ENCODE results near the gene LGMN. TPM values are rescaled to one million over a fixed set of nuclear protein-coding genes. Genes with fewer than 3 reads are reported as not detected.
"Not testable (repeated sequence)": the region's sequence is repeated elsewhere in the genome, so short reads cannot be mapped to it uniquely, and the experiment has no call there.

The LGMN gene
- polyA plus RNA-seq, 1 of the 3 experiments (the other 2 are of a cell fraction): 76.3 TPM

DNA sequence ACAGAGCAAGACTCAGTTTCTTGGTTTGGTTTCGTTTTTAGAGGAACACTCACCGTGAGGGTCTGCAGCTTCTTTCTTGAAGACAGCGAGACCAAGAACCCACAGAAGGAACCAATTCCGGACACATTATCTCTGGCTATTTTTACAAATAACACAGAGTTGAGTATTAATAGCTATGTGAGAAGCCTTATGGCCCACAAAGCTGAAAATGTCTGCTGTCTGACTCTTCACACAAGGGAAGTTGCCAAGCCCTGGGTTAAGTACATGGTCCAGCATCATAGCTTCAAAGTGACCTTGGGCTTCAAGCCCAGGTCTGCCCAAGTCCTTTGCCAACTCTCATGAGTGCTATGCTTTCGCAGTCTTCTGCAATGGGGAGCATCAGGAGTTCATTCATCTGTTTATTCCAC lies 2.6 kb upstream of the LGMN start:
- Histone ChIP-seq H4K20me1 (ENCODE audit: insufficient read depth) (no peaks in the 10 kb centered on the region), H3K27ac (ENCODE audit: low read depth in 2 of 2, low read length in 1 of 2) (no peak overlapping the region), H3K79me2 (ENCODE audit: insufficient read depth) (peaks cover 19% of the 10 kb centered on the region; the same call in 1 of the 2 replicates), H3K4me2 (no peak overlapping the region), H3K9ac (no peak overlapping the region), H3K9me2 (no peaks in the 10 kb centered on the region), H3K9me3 (no peaks in the 10 kb centered on the region), H3K4me1 (ENCODE audit: control insufficient read depth in 1 of 2, insufficient read depth in 2 of 2, low read depth in 1 of 2, low read length in 1 of 2) (peaks cover 0 to 6% of the 10 kb centered on the region in 2 experiments; a peak in 1 of 4 replicates), H3K27me3 (ENCODE audit: insufficient read depth) (no peaks in the 10 kb centered on the region), H3K36me3 (replicated peaks in 1 of 2; ENCODE audit: control insufficient read depth in 1 of 2, insufficient read depth in 2 of 2, low read length in 1 of 2) (no peaks in the 10 kb centered on the region), H2AFZ (ENCODE audit: low read depth) (no peak overlapping the region), H3F3A (replicated peaks; ENCODE audit: insufficient read depth) (peaks cover 3% of the 10 kb centered on the region), H3K4me3 (ENCODE audit: low read depth in 2 of 2, low read length in 1 of 2) (no peak overlapping the region)
- 55% methylated on average over 5 of the region's 5 CpGs for WGBS (ENCODE audit: low lambda C conversion rate)
- TF ChIP-seq MEF2A (IDR thresholded peaks at IDR 0.05; ENCODE audit: borderline replicate concordance, low read depth) (no peak), RAD21 (IDR thresholded peaks at IDR 0.05; ENCODE audit: low read length) (no peak), RFX5 (IDR thresholded peaks at IDR 0.05; ENCODE audit: low read length) (no peak), JUND (IDR thresholded peaks at IDR 0.05) (no peak), YY1 (IDR thresholded peaks at IDR 0.05; ENCODE audit: low read depth) (no peak), GATA2 (CRISPR knock-in tag; IDR thresholded peaks at IDR 0.05) (no peak), CHD2 (IDR thresholded peaks at IDR 0.05; ENCODE audit: low read length, partially characterized antibody) (no peak), FOSL2 (IDR thresholded peaks at IDR 0.05; ENCODE audit: borderline replicate concordance, low read depth) (no peak)
- TF ChIP-seq, protein P1, sequence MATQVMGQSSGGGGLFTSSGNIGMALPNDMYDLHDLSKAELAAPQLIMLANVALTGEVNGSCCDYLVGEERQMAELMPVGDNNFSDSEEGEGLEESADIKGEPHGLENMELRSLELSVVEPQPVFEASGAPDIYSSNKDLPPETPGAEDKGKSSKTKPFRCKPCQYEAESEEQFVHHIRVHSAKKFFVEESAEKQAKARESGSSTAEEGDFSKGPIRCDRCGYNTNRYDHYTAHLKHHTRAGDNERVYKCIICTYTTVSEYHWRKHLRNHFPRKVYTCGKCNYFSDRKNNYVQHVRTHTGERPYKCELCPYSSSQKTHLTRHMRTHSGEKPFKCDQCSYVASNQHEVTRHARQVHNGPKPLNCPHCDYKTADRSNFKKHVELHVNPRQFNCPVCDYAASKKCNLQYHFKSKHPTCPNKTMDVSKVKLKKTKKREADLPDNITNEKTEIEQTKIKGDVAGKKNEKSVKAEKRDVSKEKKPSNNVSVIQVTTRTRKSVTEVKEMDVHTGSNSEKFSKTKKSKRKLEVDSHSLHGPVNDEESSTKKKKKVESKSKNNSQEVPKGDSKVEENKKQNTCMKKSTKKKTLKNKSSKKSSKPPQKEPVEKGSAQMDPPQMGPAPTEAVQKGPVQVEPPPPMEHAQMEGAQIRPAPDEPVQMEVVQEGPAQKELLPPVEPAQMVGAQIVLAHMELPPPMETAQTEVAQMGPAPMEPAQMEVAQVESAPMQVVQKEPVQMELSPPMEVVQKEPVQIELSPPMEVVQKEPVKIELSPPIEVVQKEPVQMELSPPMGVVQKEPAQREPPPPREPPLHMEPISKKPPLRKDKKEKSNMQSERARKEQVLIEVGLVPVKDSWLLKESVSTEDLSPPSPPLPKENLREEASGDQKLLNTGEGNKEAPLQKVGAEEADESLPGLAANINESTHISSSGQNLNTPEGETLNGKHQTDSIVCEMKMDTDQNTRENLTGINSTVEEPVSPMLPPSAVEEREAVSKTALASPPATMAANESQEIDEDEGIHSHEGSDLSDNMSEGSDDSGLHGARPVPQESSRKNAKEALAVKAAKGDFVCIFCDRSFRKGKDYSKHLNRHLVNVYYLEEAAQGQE (IDR thresholded peaks at IDR 0.05; ENCODE audit: low read depth, low read length): no peak
- TF ChIP-seq, protein P2, sequence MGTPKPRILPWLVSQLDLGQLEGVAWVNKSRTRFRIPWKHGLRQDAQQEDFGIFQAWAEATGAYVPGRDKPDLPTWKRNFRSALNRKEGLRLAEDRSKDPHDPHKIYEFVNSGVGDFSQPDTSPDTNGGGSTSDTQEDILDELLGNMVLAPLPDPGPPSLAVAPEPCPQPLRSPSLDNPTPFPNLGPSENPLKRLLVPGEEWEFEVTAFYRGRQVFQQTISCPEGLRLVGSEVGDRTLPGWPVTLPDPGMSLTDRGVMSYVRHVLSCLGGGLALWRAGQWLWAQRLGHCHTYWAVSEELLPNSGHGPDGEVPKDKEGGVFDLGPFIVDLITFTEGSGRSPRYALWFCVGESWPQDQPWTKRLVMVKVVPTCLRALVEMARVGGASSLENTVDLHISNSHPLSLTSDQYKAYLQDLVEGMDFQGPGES (IDR thresholded peaks at IDR 0.05; ENCODE audit: low read depth, low read length): no peak
- TF ChIP-seq, protein P3, sequence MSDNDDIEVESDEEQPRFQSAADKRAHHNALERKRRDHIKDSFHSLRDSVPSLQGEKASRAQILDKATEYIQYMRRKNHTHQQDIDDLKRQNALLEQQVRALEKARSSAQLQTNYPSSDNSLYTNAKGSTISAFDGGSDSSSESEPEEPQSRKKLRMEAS (IDR thresholded peaks at IDR 0.05; ENCODE audit: low read depth): no peak
- DNase-seq: no peak
- ChIA-PET POLR2A (no interaction called here), CTCF (interaction anchor here (0.9 to 2.0 kb wide), 3 partner anchors 18 to 64 kb away, joined by 4 to 11 read pairs (median 4); no protein-coding TSS in a partner anchor)

DNA sequence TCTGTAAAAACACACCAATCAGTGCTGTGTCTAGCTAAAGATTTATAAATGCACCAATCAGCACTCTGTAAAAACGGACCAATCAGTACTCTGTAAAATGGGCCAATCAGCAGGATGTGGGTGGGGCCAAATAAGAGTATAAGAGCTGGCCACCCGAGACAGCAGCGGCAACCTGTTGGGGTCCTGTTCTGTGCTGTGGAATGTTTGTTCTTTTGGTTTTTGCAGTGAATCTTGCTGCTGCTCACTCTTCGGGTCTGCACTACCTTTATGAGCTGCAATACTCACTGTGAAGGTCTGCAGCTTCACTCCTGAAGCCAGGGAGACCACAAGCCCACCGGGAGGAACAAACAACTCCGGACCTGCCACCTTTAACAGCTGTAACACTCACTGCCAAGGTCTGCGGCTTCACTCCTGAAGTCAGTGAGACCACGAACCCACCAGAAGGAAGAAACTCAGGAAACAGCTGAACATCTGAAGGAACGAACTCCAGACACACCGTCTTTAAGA lies 1.8 kb upstream of the LGMN start:
- H3K4me2 ChIP-seq; H4K20me1 ChIP-seq (ENCODE audit: insufficient read depth); POLR2A ChIA-PET; H3K36me3 ChIP-seq (replicated peaks in 1 of 2; ENCODE audit: control insufficient read depth in 1 of 2, insufficient read depth in 2 of 2, low read length in 1 of 2); H3K27ac ChIP-seq (ENCODE audit: low read depth in 2 of 2, low read length in 1 of 2); H2AFZ ChIP-seq (ENCODE audit: low read depth); H3K9ac ChIP-seq; DNase-seq; H3F3A ChIP-seq (replicated peaks; ENCODE audit: insufficient read depth); H3K27me3 ChIP-seq (ENCODE audit: insufficient read depth); H3K4me3 ChIP-seq (ENCODE audit: low read depth in 2 of 2, low read length in 1 of 2); H3K9me2 ChIP-seq; H3K9me3 ChIP-seq; H3K4me1 ChIP-seq (ENCODE audit: control insufficient read depth in 1 of 2, insufficient read depth in 2 of 2, low read depth in 1 of 2, low read length in 1 of 2): not testable (repeated sequence)
- 68% methylated on average over 10 of the region's 10 CpGs for WGBS (ENCODE audit: low lambda C conversion rate)
- H3K79me2 ChIP-seq (ENCODE audit: insufficient read depth): peaks cover 19% of the 10 kb centered on the region; the same call in 1 of the 2 replicates
- CTCF ChIA-PET: interaction anchor here (0.9 to 2.9 kb wide), 4 partner anchors 18 to 63 kb away, joined by 4 to 14 read pairs (median 4); no protein-coding TSS in a partner anchor
